K562 (cell line): ENCODE measurements around the gene MYCBP.

Source experiments
- ATF6 ChIP-seq: sonication (generic); formaldehyde crosslinking; IDR thresholded peaks from 2 replicates; pipeline ENCODE4 v1.4.0; 2020; ENCODE audit warnings: mild to moderate bottlenecking, missing genetic modification reagents
- CBX5 ChIP-seq: IDR thresholded peaks from 2 replicates; pipeline ENCODE4 v1.6.1; 2014; ENCODE audit warnings: low read depth, borderline replicate concordance
- KAT8 ChIP-seq: fragments of 450-650 bp; IDR thresholded peaks from 2 replicates; pipeline ENCODE4 v1.6.1; 2016; ENCODE audit warnings: low read depth, mild to moderate bottlenecking
- KLF6 ChIP-seq: fragments of 250-450 bp; sonication (Bioruptor Pico); IDR thresholded peaks from 2 replicates; pipeline ENCODE4 v1.4.0; 2020; ENCODE audit warnings: mild to moderate bottlenecking, moderate library complexity, borderline replicate concordance
- MAX ChIP-seq: sonication (generic); formaldehyde crosslinking; IDR thresholded peaks from 2 replicates; pipeline ENCODE4 v1.9.0; 2022; ENCODE audit warnings: mild to moderate bottlenecking, missing genetic modification reagents
- NR2F6 ChIP-seq: fragments of 450-650 bp; formaldehyde crosslinking; IDR thresholded peaks from 2 replicates; pipeline ENCODE4 v1.4.0; 2020; ENCODE audit warnings: mild to moderate bottlenecking
- POLR2A ChIP-seq: fragments of 450-650 bp; conservative IDR thresholded peaks from 2 replicates; pipeline ENCODE4 v1.6.1; 2016
- RAD21 ChIP-seq, 2 experiments: fragments of 250-450 bp in 1 of 2; fragments of 450-650 bp in 1 of 2; sonication (Bioruptor Pico) in 1 of 2; formaldehyde crosslinking in 1 of 2; IDR thresholded peaks in 1 of 2; conservative IDR thresholded peaks in 1 of 2; 2 replicates each; pipeline versions ENCODE4 v1.4.0 to v1.8.0; 2020 to 2022; ENCODE audit warnings: mild to moderate bottlenecking in 2 of 2, moderate library complexity in 1 of 2
- SREBF2 ChIP-seq: sonication (generic); formaldehyde crosslinking; IDR thresholded peaks from 2 replicates; pipeline ENCODE4 v1.4.0; 2020; ENCODE audit warnings: mild to moderate bottlenecking, missing genetic modification reagents
- TCF3 ChIP-seq: sonication (generic); formaldehyde crosslinking; IDR thresholded peaks from 2 replicates; pipeline ENCODE4 v1.4.0; 2020; ENCODE audit warnings: mild to moderate bottlenecking, missing genetic modification reagents
- ZBTB26 ChIP-seq: fragments of 450-650 bp; formaldehyde crosslinking; IDR thresholded peaks from 2 replicates; pipeline ENCODE4 v1.4.0; 2022; ENCODE audit warnings: missing genetic modification characterization
- ZFX ChIP-seq: sonication (generic); formaldehyde crosslinking; IDR thresholded peaks from 2 replicates; pipeline ENCODE4 v1.8.0; 2022; ENCODE audit warnings: mild to moderate bottlenecking, missing genetic modification reagents, moderate library complexity
- ZNF274 ChIP-seq: IDR thresholded peaks from 2 replicates; pipeline ENCODE4 v1.6.1; 2011; ENCODE audit warnings: low read depth, mild to moderate bottlenecking, low read length, moderate library complexity, borderline replicate concordance

- TF ChIP-seq ZBTB26, result no peak
- TF ChIP-seq ATF6, result no peak
- no peak for TF ChIP-seq TCF3 (CRISPR knock-in tag)
- TF ChIP-seq NR2F6 (CRISPR knock-in tag), result no peak
- TF ChIP-seq KLF6 (CRISPR knock-in tag), result no peak
- TF ChIP-seq POLR2A, result no peak
- no peak for TF ChIP-seq RAD21 (CRISPR knock-in tag; conservative IDR thresholded peaks at IDR 0.05 in 1 of 2, IDR thresholded peaks at IDR 0.05 in 1 of 2)
- no peak for TF ChIP-seq ZFX (CRISPR knock-in tag)
- no peak for TF ChIP-seq MAX (CRISPR knock-in tag)
- no peak for TF ChIP-seq SREBF2 (CRISPR knock-in tag)
- no peak for TF ChIP-seq CBX5
- TF ChIP-seq KAT8, result no peak
- no peak for TF ChIP-seq ZNF274
Observed at GRCh38 chr1:38829368-38829767, 43.8 kb downstream of the MYCBP start.
